Left forelimb (tissue), 1 donor: ENCODE measurements around the gene ZNF22.
"Not testable (repeated sequence)": the region's sequence is repeated elsewhere in the genome, so short reads cannot be mapped to it uniquely, and the experiment has no call there.

Experiments
- DNase-seq: peaks from one replicate; pipeline ENCODE4 v3.0.0-alpha.2; 2018; ENCODE audit warnings: low spot score

ZNF22 gene

GRCh38 chr10:44991571-44991970, 9.2 kb upstream of the ZNF22 start:
- DNase-seq = no peak

DNA sequence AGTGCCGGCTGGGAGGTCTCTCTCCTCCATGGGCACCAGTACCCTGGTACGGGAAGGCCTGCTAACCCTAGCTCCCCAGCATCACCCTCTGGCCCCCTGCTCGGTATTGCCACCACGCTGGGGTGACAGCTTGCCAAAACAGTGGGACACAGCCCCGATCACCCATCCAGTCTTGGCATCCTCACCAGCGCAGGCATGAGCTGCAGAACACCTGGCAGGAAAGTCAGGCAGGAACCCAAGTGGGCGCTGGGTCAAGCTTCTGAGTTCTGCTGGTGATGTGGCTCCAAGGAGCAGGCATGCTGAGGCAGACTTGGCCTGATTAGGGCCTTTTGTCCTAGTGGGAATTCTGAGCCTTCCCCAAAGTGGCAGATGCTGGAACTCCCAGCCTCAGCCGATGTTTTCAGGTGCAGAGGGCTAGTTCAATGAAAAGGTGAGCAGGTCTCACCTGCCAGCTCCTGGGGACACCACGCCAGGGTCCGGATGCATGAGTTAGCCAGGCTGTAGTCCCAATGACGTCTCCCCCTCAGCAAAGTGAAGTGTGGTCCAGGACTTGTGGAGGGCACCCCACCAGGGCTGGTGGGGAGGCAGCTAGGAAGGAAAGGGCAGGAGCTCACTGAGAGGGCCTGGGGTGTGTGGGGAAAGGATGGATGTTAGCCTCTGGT, 8.5 kb upstream of the ZNF22 start:
- no peak for DNase-seq

GRCh38 chr10:44992732-44993225, 7.9 kb upstream of the ZNF22 start:
- no peak for DNase-seq

- DNase-seq = no peak
Measured at GRCh38 chr10:44993226-44993921, 7.3 kb upstream of the ZNF22 start.

- no peak for DNase-seq
Measured at GRCh38 chr10:44993922-44994751, 6.6 kb upstream of the ZNF22 start.

DNA sequence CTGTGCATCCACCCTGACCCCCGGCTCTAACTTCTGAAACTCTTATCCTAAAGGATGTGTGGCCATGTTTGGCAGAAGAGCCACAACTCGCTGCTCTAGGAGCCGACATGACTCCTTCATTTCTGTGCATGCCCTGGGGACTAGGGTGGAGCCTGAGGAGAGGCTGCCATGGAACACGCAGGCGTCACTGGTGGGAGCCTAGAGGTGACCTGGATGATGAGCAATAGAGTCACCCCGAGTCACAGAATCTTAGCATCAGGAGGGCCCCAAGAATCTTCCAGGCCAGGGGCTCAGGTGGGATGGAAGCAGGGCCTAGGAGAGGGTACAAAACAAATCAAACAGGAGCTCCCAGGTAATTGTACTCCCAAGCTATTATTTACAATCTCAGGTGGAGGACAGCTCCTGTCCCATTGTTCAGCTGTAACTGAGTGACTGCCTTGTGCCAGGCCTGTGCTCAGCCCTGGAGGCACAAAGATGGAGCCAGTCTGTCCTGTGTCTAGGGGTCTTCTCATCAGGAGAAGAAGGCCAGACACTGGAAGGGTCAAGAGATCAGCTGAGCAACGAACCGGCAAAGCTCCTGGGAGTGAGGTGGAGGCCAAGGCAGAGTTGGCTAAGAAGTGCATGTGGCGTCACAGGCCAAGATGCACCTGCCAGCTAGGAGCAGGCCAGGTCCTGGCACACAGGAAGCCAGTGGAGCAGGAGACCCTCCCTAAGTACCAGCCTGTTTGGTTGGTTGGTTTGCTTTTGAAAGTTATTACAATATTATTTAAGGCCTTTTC, 5.8 kb upstream of the ZNF22 start:
- no peak for DNase-seq

DNA sequence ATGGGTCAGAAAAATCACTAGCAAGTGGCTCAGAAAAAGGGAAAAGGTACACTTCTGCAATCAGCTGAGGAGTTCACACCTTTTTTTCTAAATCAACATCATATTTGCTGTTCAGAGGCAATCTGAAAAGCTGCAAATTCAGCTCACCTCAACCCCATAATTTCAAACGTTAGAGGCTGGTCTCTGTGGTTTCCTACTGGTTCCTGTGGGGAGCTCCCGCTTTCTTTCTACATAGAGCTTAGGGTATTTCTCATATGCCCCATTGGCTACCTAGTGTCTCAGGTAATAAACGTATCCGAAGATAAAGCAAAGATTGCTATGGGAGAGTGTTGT, 5.2 kb upstream of the ZNF22 start:
- no peak for DNase-seq

- no peak for DNase-seq
Measured at GRCh38 chr10:44995914-44996669, 4.6 kb upstream of the ZNF22 start.

DNA sequence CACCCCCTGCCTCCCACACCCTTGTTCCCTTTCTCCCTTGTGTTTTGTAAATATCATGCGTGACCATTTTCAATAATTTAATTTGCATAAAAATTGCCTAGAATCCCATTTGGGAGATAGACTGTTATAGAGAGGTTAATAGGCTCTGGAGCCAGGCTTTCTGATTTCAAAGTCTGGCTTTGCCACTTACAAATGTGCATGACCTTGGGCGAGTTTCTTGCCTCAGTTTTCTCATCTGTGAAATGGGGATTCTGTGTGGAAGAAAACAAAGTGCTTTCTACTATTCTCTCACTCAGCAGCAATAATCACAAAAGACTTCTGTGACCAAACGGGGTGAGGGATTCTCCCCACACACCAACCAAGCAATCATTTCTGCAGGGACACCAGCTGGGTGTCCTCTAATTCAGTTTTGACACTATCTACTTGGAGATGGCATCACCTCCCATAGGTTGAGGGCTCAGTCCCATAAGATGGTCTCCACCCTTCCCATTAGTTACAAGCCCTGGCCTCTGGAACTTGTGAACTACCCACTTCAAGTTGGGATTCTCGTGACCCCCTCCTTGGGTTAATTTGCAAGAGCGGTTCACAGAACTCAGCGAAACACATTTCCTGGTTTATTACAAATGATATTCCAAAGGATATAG, 3.5 kb upstream of the ZNF22 start:
- DNase-seq = no peak

GRCh38 chr10:44998146-44998631, 2.5 kb upstream of the ZNF22 start:
- DNase-seq = no peak

GRCh38 chr10:45000138-45000751, 478 bp upstream of the ZNF22 start:
- DNase-seq = no peak

- no peak for DNase-seq
Measured at GRCh38 chr10:45001381-45002148, 842 bp downstream of the ZNF22 start.

GRCh38 chr10:45003432-45004000, 2.8 kb downstream of the ZNF22 start:
- no peak for DNase-seq

GRCh38 chr10:45004661-45005060, 3.9 kb downstream of the ZNF22 start:
- DNase-seq = no peak

- no peak for DNase-seq
Measured at GRCh38 chr10:45005284-45005683, 4.6 kb downstream of the ZNF22 start.

GRCh38 chr10:45006276-45007030, 5.7 kb downstream of the ZNF22 start:
- no peak for DNase-seq

GRCh38 chr10:45008524-45009161, 7.9 kb downstream of the ZNF22 start:
- DNase-seq = no peak

GRCh38 chr10:45014557-45014956, 13.8 kb downstream of the ZNF22 start:
- DNase-seq = not testable (repeated sequence)
